Panc1 (cell line): Measurements from ENCODE around the gene BFAR. TPM values are rescaled to one million over a fixed set of nuclear protein-coding genes. Genes with fewer than 3 reads are reported as not detected.

ENCODE experiments used
- ATAC-seq: fragments of 200-7000 bp; cut with Tn5 transposase; 2 replicates; pipeline ENCODE4 v1.9.1; 2020; ENCODE audit warnings: mild to moderate bottlenecking, moderate library complexity
- BruUV-seq: library from RNA; stranded (reverse); fragments of 400-500 nt; replicated peaks from 2 replicates; lab custom pipeline; 2021; lab: Mats Ljungman, UMichigan
- CTCF ChIA-PET: fragments of 300-600 bp; sonication (Branson Sonifier 250); formaldehyde crosslinking; loops from one replicate; lab custom pipeline; 2022; ENCODE audit warnings: antibody characterized with exemption; lab: Charles Lee
- POLR2A ChIA-PET: fragments of 300-600 bp; sonication (Branson Sonifier 250); formaldehyde crosslinking; loops from one replicate; lab custom pipeline; 2022; ENCODE audit warnings: antibody characterized with exemption; lab: Charles Lee
- DNase-seq: peaks from one replicate; pipeline ENCODE4 v3.0.0-alpha.2; 2010; ENCODE audit warnings: low read depth, low spot score
- H3K27ac ChIP-seq: 2 replicates; pipeline ENCODE4 v1.5.1; 2011; ENCODE audit warnings: mild to moderate bottlenecking, low read length, inconsistent platforms
- H3K27me3 ChIP-seq: fragments of 200-500 bp; sonication (Bioruptor generic); 2 replicates; pipeline ENCODE4 v1.6.0; 2014; ENCODE audit warnings: low read length, inconsistent platforms; ENCODE audit not compliant: control insufficient read depth, insufficient read depth
- H3K36me3 ChIP-seq: fragments of 200-500 bp; sonication (Bioruptor generic); 2 replicates; pipeline ENCODE4 v1.5.1; 2014; ENCODE audit warnings: inconsistent platforms, mild to moderate bottlenecking, low read length, moderate library complexity; ENCODE audit not compliant: control insufficient read depth, insufficient read depth
- H3K4me1 ChIP-seq: 2 replicates; pipeline ENCODE4 v1.5.1; 2011; ENCODE audit warnings: inconsistent platforms, mild to moderate bottlenecking, low read length, moderate library complexity; ENCODE audit not compliant: control insufficient read depth, insufficient read depth
- H3K4me3 ChIP-seq, 2 experiments: 2 replicates each; pipeline ENCODE4 v1.5.1; 2011 to 2012; ENCODE audit warnings: low read depth in 2 of 2, low read length in 2 of 2, mild to moderate bottlenecking in 2 of 2, inconsistent platforms in 1 of 2, moderate library complexity in 1 of 2
- H3K9me3 ChIP-seq: fragments of 200-500 bp; sonication (Bioruptor generic); 2 replicates; pipeline ENCODE4 v1.5.1; 2014; ENCODE audit warnings: low read depth, mild to moderate bottlenecking, inconsistent platforms, low read length, moderate library complexity; ENCODE audit not compliant: control insufficient read depth, insufficient read depth
- CTCF ChIP-seq: fragments of 450-650 bp; IDR thresholded peaks from 2 replicates; pipeline ENCODE4 v1.5.1; 2017; ENCODE audit warnings: mild to moderate bottlenecking
- POLR2AphosphoS5 ChIP-seq: IDR thresholded peaks from 2 replicates; pipeline ENCODE4 v1.6.1; 2012; ENCODE audit warnings: mild to moderate bottlenecking, low read depth, low read length, moderate library complexity
- REST ChIP-seq, 2 experiments: IDR thresholded peaks; 2 replicates each; pipeline ENCODE4 v1.6.1; 2011 to 2012; ENCODE audit warnings: low read depth in 2 of 2, control low read depth in 1 of 2, low read length in 1 of 2, mild to moderate bottlenecking in 1 of 2, moderate library complexity in 1 of 2; ENCODE audit not compliant: insufficient read depth in 1 of 2
- SIN3A ChIP-seq: IDR thresholded peaks from 2 replicates; pipeline ENCODE4 v1.6.1; 2012; ENCODE audit warnings: low read depth, mild to moderate bottlenecking, low read length, moderate library complexity, borderline replicate concordance; ENCODE audit not compliant: insufficient read depth
- TCF7L2 ChIP-seq: IDR thresholded peaks from 2 replicates; pipeline ENCODE4 v1.6.1; 2011; ENCODE audit warnings: mild to moderate bottlenecking, low read depth, low read length, inconsistent platforms
- in situ Hi-C: cut with HindIII; loops from 2 replicates; pipeline ENCODE4 v1.10.0; 2016; ENCODE audit warnings: low sequenced_read_pairs, low pct_unique_long_range_greater_than_20kb
- intact Hi-C: fragments of 100-400 bp; cut with micrococcal nuclease; formaldehyde crosslinking; loops from one replicate; pipeline ENCODE4 v1.10.0; 2022; ENCODE audit not compliant: unreplicated experiment
- total RNA-seq: library from RNA; stranded (reverse); gene quantifications from one replicate; pipeline ENCODE4 v1.2.1, GENCODE V29; 2021; ENCODE audit not compliant: unreplicated experiment

Gene BFAR
- total RNA-seq, 1 experiment from 2014 or later = 114 TPM

GRCh38 chr16:14652726-14653125, 20.0 kb downstream of the BFAR start:
- intact Hi-C loops (no loop called here), in situ Hi-C loops (no loop called here)
- ChIA-PET CTCF (no interaction called here), POLR2A (interaction anchor here (0.7 kb wide), 1 partner anchor 21 kb away, joined by 3 read pairs; no protein-coding TSS in a partner anchor)
- Histone ChIP-seq H3K4me3 (no peak overlapping the region), H3K27me3 (no peaks in the 10 kb centered on the region), H3K27ac (no peak overlapping the region), H3K4me1 (no peaks in the 10 kb centered on the region), H3K36me3 (peaks cover 26% of the 10 kb centered on the region), H3K9me3 (no peaks in the 10 kb centered on the region)
- ATAC-seq (no peak), DNase-seq (no peak)
- no peak for TF ChIP-seq REST (IDR thresholded peaks at IDR 0.05; ENCODE audit: insufficient read depth in 1 of 2, low read depth in 2 of 2, low read length in 1 of 2)
- no peak for TF ChIP-seq CTCF
- TF ChIP-seq SIN3A = no peak
- TF ChIP-seq POLR2AphosphoS5 = no peak
- no peak for TF ChIP-seq TCF7L2
- no TSS peak for BruUV-seq

- Histone ChIP-seq H3K27me3 (no peaks in the 10 kb centered on the region), H3K4me3 (no peak overlapping the region), H3K9me3 (no peaks in the 10 kb centered on the region), H3K27ac (no peak overlapping the region), H3K36me3 (peaks cover 21% of the 10 kb centered on the region), H3K4me1 (no peaks in the 10 kb centered on the region)
- TF ChIP-seq TCF7L2 (no peak), SIN3A (no peak), CTCF (no peak)
- BruUV-seq = no TSS peak
- POLR2A ChIA-PET = no interaction called here
- DNase-seq (no peak), ATAC-seq (no peak)
- CTCF ChIA-PET = no interaction called here
- in situ Hi-C loops (no loop called here), intact Hi-C loops (no loop called here)
These were observed 25.3 kb downstream of the BFAR start for GRCh38 chr16:14658063-14658462.
